Endothelial cell of umbilical vein (primary cell): ENCODE measurements around the gene GABBR2. TPM values are rescaled to one million over a fixed set of nuclear protein-coding genes. Genes with fewer than 3 reads are reported as not detected.

Source experiments
- BruUV-seq: library from RNA; stranded (reverse); fragments of 400-500 nt; replicated peaks from 2 replicates; lab custom pipeline; 2021; lab: Mats Ljungman, UMichigan
- CTCF ChIA-PET: fragments of 300-600, 350-600 bp; sonication (Branson Sonifier 250); formaldehyde crosslinking; loops from one replicate; lab custom pipeline; 2021; ENCODE audit warnings: antibody characterized with exemption, inconsistent platforms; lab: Charles Lee
- POLR2A ChIA-PET: fragments of 300-600, 350-600 bp; sonication (Branson Sonifier 250); formaldehyde crosslinking; loops from one replicate; lab custom pipeline; 2021; ENCODE audit warnings: antibody characterized with exemption, inconsistent platforms; lab: Charles Lee
- DNase-seq: peaks from one replicate; pipeline ENCODE4 v3.0.0-alpha.2; 2011; ENCODE audit warnings: low read depth, low spot score
- FAIRE-seq: peaks from 2 replicates; lab custom pipeline; 2011; peaks lifted over from hg19 to GRCh38; lab: Jason Lieb, UNC
- H2AFZ ChIP-seq: 2 replicates; pipeline ENCODE4 v1.6.0; 2012; ENCODE audit warnings: low read depth, low read length, control low read depth, inconsistent platforms
- H3K27ac ChIP-seq: 2 replicates; pipeline ENCODE4 v1.5.1; 2011; ENCODE audit warnings: low read depth, mild to moderate bottlenecking, control low read depth, low read length, moderate library complexity; ENCODE audit not compliant: insufficient read depth
- H3K27me3 ChIP-seq, 2 experiments: 2 replicates each; pipeline versions ENCODE4 v1.6.0 to v1.6.1; 2011; ENCODE audit warnings: low read length in 2 of 2, mixed read lengths in 1 of 2; ENCODE audit not compliant: control insufficient read depth in 2 of 2, insufficient read depth in 2 of 2
- H3K36me3 ChIP-seq, 2 experiments: 2 replicates in 1 of 2; 3 replicates in 1 of 2; pipeline ENCODE4 v1.5.1; 2011; ENCODE audit warnings: low read length in 2 of 2, mild to moderate bottlenecking in 1 of 2, moderate library complexity in 1 of 2; ENCODE audit not compliant: control insufficient read depth in 2 of 2, insufficient read depth in 2 of 2; ENCODE audit errors: extremely low read depth in 1 of 2
- H3K4me1 ChIP-seq: 3 replicates; pipeline ENCODE4 v1.5.1; 2011; ENCODE audit warnings: mild to moderate bottlenecking, low read length; ENCODE audit not compliant: control insufficient read depth, insufficient read depth; ENCODE audit errors: extremely low read depth
- H3K4me2 ChIP-seq: 2 replicates; pipeline ENCODE4 v1.6.1; 2011; ENCODE audit warnings: low read length, control low read depth, mixed read lengths; ENCODE audit not compliant: insufficient read depth
- H3K4me3 ChIP-seq, 3 experiments: fragments of 200-600 bp in 1 of 3; sonication (generic), shearing (Covaris generic) in 1 of 3; replicated peaks in 1 of 3; 2 replicates each; pipeline ENCODE4 v1.5.1; 2011 to 2016; ENCODE audit warnings: control low read depth in 3 of 3, low read length in 3 of 3, mild to moderate bottlenecking in 2 of 3, inconsistent platforms in 1 of 3, low read depth in 1 of 3, moderate library complexity in 1 of 3; ENCODE audit not compliant: insufficient read depth in 1 of 3
- H3K79me2 ChIP-seq: 2 replicates; pipeline ENCODE4 v1.6.0; 2012; ENCODE audit warnings: low read length, inconsistent platforms; ENCODE audit not compliant: control insufficient read depth, insufficient read depth
- H3K9ac ChIP-seq: replicated peaks from 2 replicates; pipeline ENCODE3; 2011; ENCODE audit warnings: low read length, control low read depth; ENCODE audit not compliant: insufficient read depth; ENCODE audit errors: extremely low read depth
- H3K9me1 ChIP-seq: replicated peaks from 3 replicates; pipeline ENCODE4 v1.6.0; 2011; ENCODE audit warnings: mild to moderate bottlenecking, low read length; ENCODE audit not compliant: control insufficient read depth, insufficient read depth; ENCODE audit errors: extremely low read depth
- H3K9me3 ChIP-seq: replicated peaks from 2 replicates; pipeline ENCODE4 v1.5.1; 2012; ENCODE audit warnings: low read length, inconsistent platforms; ENCODE audit not compliant: control insufficient read depth, insufficient read depth
- H4K20me1 ChIP-seq: replicated peaks from 2 replicates; pipeline ENCODE3; 2011; ENCODE audit warnings: mild to moderate bottlenecking, low read length; ENCODE audit not compliant: control insufficient read depth, insufficient read depth; ENCODE audit errors: extremely low read depth
- CTCF ChIP-seq, 2 donors: IDR thresholded peaks; 1 replicate in 1 of 2; 2 replicates in 1 of 2; pipeline ENCODE4 v1.5.1; 2011; ENCODE audit warnings: low read length in 2 of 2, mild to moderate bottlenecking in 2 of 2, moderate library complexity in 2 of 2, control low read depth in 1 of 2, inconsistent platforms in 1 of 2, low read depth in 1 of 2; ENCODE audit not compliant: insufficient read depth in 1 of 2; ENCODE audit errors: extremely low read depth in 1 of 2
- EZH2 ChIP-seq: IDR thresholded peaks from 2 replicates; pipeline ENCODE4 v1.6.1; 2012; ENCODE audit warnings: borderline replicate concordance, low read depth, mild to moderate bottlenecking, moderate library complexity, low read length, inconsistent platforms; ENCODE audit not compliant: severe bottlenecking
- FOS ChIP-seq: IDR thresholded peaks from 2 replicates; pipeline ENCODE4 v1.6.1; 2011; ENCODE audit warnings: mild to moderate bottlenecking, low read length, moderate library complexity, borderline replicate concordance; ENCODE audit not compliant: insufficient read depth
- GATA2 ChIP-seq: IDR thresholded peaks from 2 replicates; pipeline ENCODE4 v1.7.0; 2011; ENCODE audit warnings: low read depth, mild to moderate bottlenecking, moderate library complexity, mixed read lengths, low read length; ENCODE audit not compliant: insufficient read length, insufficient read depth
- JUN ChIP-seq: IDR thresholded peaks from 2 replicates; pipeline ENCODE4 v1.6.1; 2011; ENCODE audit warnings: borderline replicate concordance, low read depth; ENCODE audit not compliant: insufficient read length, insufficient read depth
- MAX ChIP-seq: IDR thresholded peaks from 2 replicates; pipeline ENCODE4 v1.6.1; 2011; ENCODE audit not compliant: insufficient read depth, insufficient read length
- MYC ChIP-seq: IDR thresholded peaks from one replicate; pipeline ENCODE4 v1.6.1; 2011; ENCODE audit warnings: mild to moderate bottlenecking, low read depth, low read length
- POLR2A ChIP-seq: IDR thresholded peaks from 2 replicates; pipeline ENCODE4 v1.6.1; 2012; ENCODE audit warnings: low read depth, mild to moderate bottlenecking, control low read depth, low read length
- POLR2AphosphoS5 ChIP-seq: IDR thresholded peaks from 2 replicates; pipeline ENCODE4 v1.6.1; 2012; ENCODE audit warnings: low read depth, mild to moderate bottlenecking, control low read depth, low read length, moderate library complexity; ENCODE audit not compliant: insufficient read depth
- dilution Hi-C: fragments of 300-500 bp; cut with MboI; formaldehyde crosslinking; loops from one replicate; pipeline ENCODE4 v1.15.0; 2019; ENCODE audit warnings: low sequenced_read_pairs; ENCODE audit not compliant: extremely low pct_ligation_motif_present
- intact Hi-C: fragments of 100-400 bp; cut with micrococcal nuclease; formaldehyde crosslinking; loops from one replicate; pipeline ENCODE4 v1.10.0; 2022
- polyA plus RNA-seq, 4 experiments: library from polyadenylated mRNA; depleted of rRNA in 3 of 4; stranded (reverse) in 3 of 4; unstranded in 1 of 4; fragments of >200 nt; gene quantifications; 2 replicates each; pipeline versions ENCODE4 v1.2.1 to v1.2.3, GENCODE V29; 2011 to 2012; ENCODE audit warnings: missing spikeins in 1 of 4
- total RNA-seq: library from RNA; stranded (reverse); gene quantifications from 2 replicates; pipeline ENCODE4 v1.2.3, GENCODE V29; 2021

The GABBR2 gene
- total and polyA plus RNA-seq, 2 donors (not counting 3 experiments of a cell fraction or from before 2014, with no cell fraction given) = 1.1 to 9.2 TPM

GRCh38 chr9:98580956-98581355 is 127.8 kb downstream of the GABBR2 start:
- no peak overlapping the region for H2AFZ ChIP-seq
- no peak for DNase-seq
- H3K4me3 ChIP-seq = no peak overlapping the region
- H3K79me2 ChIP-seq = no peaks in the 10 kb centered on the region
- FAIRE-seq = no peak
- no peaks in the 10 kb centered on the region for H3K36me3 ChIP-seq
- no TSS peak for BruUV-seq
- POLR2A ChIA-PET = no interaction called here
- H3K4me1 ChIP-seq = peaks cover 10% of the 10 kb centered on the region
- H3K9ac ChIP-seq = no peak overlapping the region
- dilution Hi-C loops = no loop called here
- H3K27ac ChIP-seq = no peak overlapping the region
- H3K9me1 ChIP-seq = no peaks in the 10 kb centered on the region
- H4K20me1 ChIP-seq = no peaks in the 10 kb centered on the region
- CTCF ChIA-PET = interaction anchor here (1.2 kb wide), 1 partner anchor 9 kb away, joined by 3 read pairs; no protein-coding TSS in a partner anchor
- intact Hi-C loops = no loop called here
- no peak overlapping the region for H3K4me2 ChIP-seq
- no peaks in the 10 kb centered on the region for H3K27me3 ChIP-seq
- TF ChIP-seq MAX (no peak), FOS (no peak), GATA2 (no peak)
- H3K9me3 ChIP-seq = no peaks in the 10 kb centered on the region

DNA sequence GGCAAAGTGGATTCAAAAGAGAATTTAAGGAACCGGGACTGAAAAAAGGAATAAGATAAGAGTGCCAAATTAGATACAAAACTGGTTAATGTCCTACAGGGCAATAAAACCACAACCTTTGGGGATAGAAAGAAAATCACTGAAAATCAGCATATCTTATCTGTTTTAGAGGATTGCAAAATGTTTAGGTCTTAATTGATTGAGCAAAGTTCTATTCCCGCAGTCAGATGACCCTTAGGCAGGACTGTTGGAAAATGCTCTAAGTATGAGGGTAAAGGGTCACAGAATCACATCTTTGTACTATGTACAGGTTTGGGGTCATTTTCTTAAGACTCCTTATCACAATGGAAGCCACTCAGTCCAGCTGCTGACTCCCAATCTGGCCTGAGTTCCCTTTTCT is 129.0 kb downstream of the GABBR2 start:
- no peaks in the 10 kb centered on the region for H3K36me3 ChIP-seq
- no peak overlapping the region for H3K4me3 ChIP-seq
- no peak overlapping the region for H3K9ac ChIP-seq
- no TSS peak for BruUV-seq
- no peaks in the 10 kb centered on the region for H3K9me1 ChIP-seq
- H3K27ac ChIP-seq = no peak overlapping the region
- H3K4me1 ChIP-seq = peaks cover 10% of the 10 kb centered on the region
- no peaks in the 10 kb centered on the region for H4K20me1 ChIP-seq
- intact Hi-C loops = no loop called here
- no peaks in the 10 kb centered on the region for H3K9me3 ChIP-seq
- H3K79me2 ChIP-seq = no peaks in the 10 kb centered on the region
- H3K4me2 ChIP-seq = no peak overlapping the region
- FAIRE-seq = no peak
- TF ChIP-seq GATA2 (no peak), POLR2AphosphoS5 (no peak), JUN (no peak), MAX (no peak), EZH2 (no peak), MYC (no peak), CTCF (IDR thresholded peaks at IDR 0.05; ENCODE audit: extremely low read depth in 1 of 2, insufficient read depth in 1 of 2, low read depth in 1 of 2, low read length in 2 of 2) (no peak), FOS (no peak), POLR2A (no peak)
- no peak overlapping the region for H2AFZ ChIP-seq
- no peaks in the 10 kb centered on the region for H3K27me3 ChIP-seq
- CTCF ChIA-PET = no interaction called here
- dilution Hi-C loops = no loop called here
- POLR2A ChIA-PET = no interaction called here
- DNase-seq = no peak
